ENCODE measurements around the gene NOC4L.

The NOC4L gene

GRCh38 chr12:132144115-132144809 lies at the start of gene NOC4L, which contains the start of gene DDX51:
NOC4L (plus strand) TSS chr12:132144457; CDS start chr12:132144489, 32 bp downstream.
DDX51 (minus strand) TSS chr12:132144319; CDS start chr12:132144296, 23 bp downstream.
- Histone ChIP-seq H3K27me3 (ENCODE audit: insufficient read depth, low read length) (no peaks in the 10 kb centered on the region), H3K9me3 (ENCODE audit: low read length) (no peaks in the 10 kb centered on the region), H3K4me2 (ENCODE audit: low read length) (peak within 1 kb of the TSS; percentile 98), H3K27ac (ENCODE audit: low read depth, low read length, poor library complexity, severe bottlenecking) (peak within 1 kb of the TSS; percentile 23), H3K9me2 (ENCODE audit: low read depth, low read length) (no peaks in the 10 kb centered on the region), H3K79me2 (ENCODE audit: insufficient read depth, low read length) (peaks cover 30% of the 10 kb centered on the region), H4K20me1 (ENCODE audit: insufficient read depth, low read length) (no peaks in the 10 kb centered on the region), H3F3A (ENCODE audit: insufficient read depth, low read length) (no peaks in the 10 kb centered on the region), H3K9ac (ENCODE audit: low read length) (peak within 1 kb of the TSS; percentile 94), H3K36me3 (ENCODE audit: insufficient read depth, low read length) (peaks cover 53% of the 10 kb centered on the region), H3K4me1 (ENCODE audit: insufficient read depth, low read length, severe bottlenecking) (peaks cover 21% of the 10 kb centered on the region), H3K4me3 (ENCODE audit: low read depth, low read length, poor library complexity, severe bottlenecking) (peak within 1 kb of the TSS; percentile 96), H2AFZ (ENCODE audit: low read length) (no peak within 1 kb of the TSS)
- TF ChIP-seq CTCF (IDR thresholded peaks at IDR 0.05; ENCODE audit: low read length) (no peak), EZH2 (IDR thresholded peaks at IDR 0.05; ENCODE audit: borderline replicate concordance, low read length) (no peak)

DNA sequence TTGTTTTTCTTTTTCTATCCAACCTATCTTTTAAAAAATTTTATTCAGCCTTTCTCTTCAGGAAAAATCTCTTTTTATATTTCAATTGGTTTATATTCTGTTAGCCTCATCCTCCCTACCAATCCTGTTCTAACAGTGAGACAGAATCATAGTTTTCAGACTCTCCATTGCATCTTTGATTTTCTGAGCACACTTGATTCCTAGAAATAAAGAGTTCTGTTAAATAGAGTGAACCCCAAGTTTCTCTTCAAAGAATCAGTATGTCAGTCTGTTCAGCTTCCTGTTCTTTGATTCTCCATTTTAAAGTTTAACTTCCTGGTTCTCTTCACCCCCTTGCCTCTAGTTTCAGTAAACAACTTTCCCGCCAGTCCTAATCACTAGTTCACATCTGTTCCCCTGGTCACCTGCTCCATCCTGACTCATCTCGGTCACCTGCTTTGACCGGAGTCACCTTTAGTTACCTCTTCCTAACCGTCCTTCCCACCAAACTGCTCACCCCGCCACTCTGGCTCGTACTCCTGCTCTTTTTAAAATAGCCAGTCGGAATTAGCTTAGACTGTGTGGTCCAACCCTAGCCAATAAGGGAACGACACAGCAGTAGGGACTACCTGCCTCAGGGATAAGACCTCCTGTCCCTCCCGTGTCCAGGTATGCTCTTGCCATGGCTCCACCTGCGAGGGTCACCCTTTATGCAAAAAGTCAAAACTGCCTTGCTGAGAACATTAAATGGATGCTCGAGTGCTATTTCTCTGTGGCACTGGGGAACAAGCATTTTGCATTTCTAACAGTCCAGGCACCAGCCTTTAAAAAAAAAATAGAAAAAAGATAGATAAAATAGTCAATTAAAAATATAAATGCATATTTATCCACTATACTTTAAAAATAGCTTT lies 48.5 kb upstream of the NOC4L start:
- Histone ChIP-seq H3K4me1 (ENCODE audit: insufficient read depth, low read length, severe bottlenecking) (no peaks in the 10 kb centered on the region), H3K4me3 (ENCODE audit: low read depth, low read length, poor library complexity, severe bottlenecking) (no peak overlapping the region), H3K27me3 (ENCODE audit: insufficient read depth, low read length) (no peaks in the 10 kb centered on the region), H2AFZ (ENCODE audit: low read length) (no peak overlapping the region), H3K36me3 (ENCODE audit: insufficient read depth, low read length) (peaks cover 57% of the 10 kb centered on the region), H3K79me2 (ENCODE audit: insufficient read depth, low read length) (peaks cover 10% of the 10 kb centered on the region; the same call in 1 of the 2 replicates), H3K9ac (ENCODE audit: low read length) (no peak overlapping the region), H3K9me3 (ENCODE audit: low read length) (no peaks in the 10 kb centered on the region), H3K4me2 (ENCODE audit: low read length) (no peak overlapping the region), H3K27ac (ENCODE audit: low read depth, low read length, poor library complexity, severe bottlenecking) (no peak overlapping the region), H3K9me2 (ENCODE audit: low read depth, low read length) (no peaks in the 10 kb centered on the region), H3F3A (ENCODE audit: insufficient read depth, low read length) (no peaks in the 10 kb centered on the region; the same call in 1 of the 2 replicates), H4K20me1 (ENCODE audit: insufficient read depth, low read length) (no peaks in the 10 kb centered on the region)
- TF ChIP-seq EZH2 (IDR thresholded peaks at IDR 0.05; ENCODE audit: borderline replicate concordance, low read length) = no peak
- TF ChIP-seq CTCF (IDR thresholded peaks at IDR 0.05; ENCODE audit: low read length) = no peak

DNA sequence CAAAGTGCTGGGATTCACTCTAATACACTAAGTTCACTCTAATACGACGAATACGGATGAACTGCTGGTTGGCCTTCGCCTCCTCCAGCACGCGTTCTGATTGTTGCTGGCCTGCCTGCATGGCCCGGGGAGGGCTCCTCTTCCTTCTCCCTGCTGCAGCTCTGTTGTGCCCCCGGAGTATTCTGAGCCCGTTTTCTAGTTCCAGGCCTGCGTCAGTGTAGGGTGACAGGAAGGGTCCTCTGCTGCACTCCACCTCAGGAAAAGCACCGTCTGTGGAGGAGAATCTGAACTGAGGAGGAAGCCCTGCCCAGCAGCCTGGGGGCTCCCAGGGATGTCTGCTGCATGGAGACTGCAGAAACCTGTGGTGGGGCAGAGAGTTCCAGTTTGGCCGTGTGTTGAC lies 44.5 kb upstream of the NOC4L start:
- TF ChIP-seq EZH2 (IDR thresholded peaks at IDR 0.05; ENCODE audit: borderline replicate concordance, low read length) = no peak
- no peak for TF ChIP-seq CTCF (IDR thresholded peaks at IDR 0.05; ENCODE audit: low read length)
- no peak overlapping the region for H2AFZ ChIP-seq (ENCODE audit: low read length)
- no peaks in the 10 kb centered on the region for H4K20me1 ChIP-seq (ENCODE audit: insufficient read depth, low read length)
- no peaks in the 10 kb centered on the region for H3K27me3 ChIP-seq (ENCODE audit: insufficient read depth, low read length)
- H3K36me3 ChIP-seq (ENCODE audit: insufficient read depth, low read length) = peaks cover 34% of the 10 kb centered on the region
- no peak overlapping the region for H3K9ac ChIP-seq (ENCODE audit: low read length)
- no peaks in the 10 kb centered on the region for H3K9me2 ChIP-seq (ENCODE audit: low read depth, low read length)
- H3K4me3 ChIP-seq (ENCODE audit: low read depth, low read length, poor library complexity, severe bottlenecking) = no peak overlapping the region
- no peaks in the 10 kb centered on the region for H3F3A ChIP-seq (ENCODE audit: insufficient read depth, low read length)
- no peaks in the 10 kb centered on the region for H3K9me3 ChIP-seq (ENCODE audit: low read length)
- H3K4me1 ChIP-seq (ENCODE audit: insufficient read depth, low read length, severe bottlenecking) = no peaks in the 10 kb centered on the region
- H3K27ac ChIP-seq (ENCODE audit: low read depth, low read length, poor library complexity, severe bottlenecking) = no peak overlapping the region
- H3K79me2 ChIP-seq (ENCODE audit: insufficient read depth, low read length) = peaks cover 5% of the 10 kb centered on the region; the same call in 1 of the 2 replicates
- H3K4me2 ChIP-seq (ENCODE audit: low read length) = no peak overlapping the region
